Endothelial cell of coronary artery (primary cell): ENCODE data around the gene SOX9. TPM values are rescaled to one million over a fixed set of nuclear protein-coding genes. Genes with fewer than 3 reads are reported as not detected.

Source experiments
- total RNA-seq: library from RNA; depleted of rRNA; stranded (reverse); fragments of >200 nt; gene quantifications from 2 replicates; pipeline ENCODE4 v1.2.3, GENCODE V29; 2014

SOX9 gene
- 1.3 TPM in 1 of 2 replicates, not detected in the other for total RNA-seq

GRCh38 chr17:72120642-72121163 is at the start of gene SOX9:
Gene SOX9, plus strand, starts transcription at chr17:72121020. Its CDS starts 372 bp downstream, at chr17:72121392.

